GM18507 (cell line): ENCODE data around the gene LYRM4.

Experiments
- DNase-seq: peaks from one replicate; pipeline ENCODE4 v3.0.0; 2011; ENCODE audit warnings: low read depth; ENCODE audit not compliant: insufficient read length; ENCODE audit errors: extremely low spot score
- FAIRE-seq: peaks from 2 replicates; lab custom pipeline; 2011; peaks lifted over from hg19 to GRCh38; lab: Jason Lieb, UNC

The LYRM4 gene

DNA sequence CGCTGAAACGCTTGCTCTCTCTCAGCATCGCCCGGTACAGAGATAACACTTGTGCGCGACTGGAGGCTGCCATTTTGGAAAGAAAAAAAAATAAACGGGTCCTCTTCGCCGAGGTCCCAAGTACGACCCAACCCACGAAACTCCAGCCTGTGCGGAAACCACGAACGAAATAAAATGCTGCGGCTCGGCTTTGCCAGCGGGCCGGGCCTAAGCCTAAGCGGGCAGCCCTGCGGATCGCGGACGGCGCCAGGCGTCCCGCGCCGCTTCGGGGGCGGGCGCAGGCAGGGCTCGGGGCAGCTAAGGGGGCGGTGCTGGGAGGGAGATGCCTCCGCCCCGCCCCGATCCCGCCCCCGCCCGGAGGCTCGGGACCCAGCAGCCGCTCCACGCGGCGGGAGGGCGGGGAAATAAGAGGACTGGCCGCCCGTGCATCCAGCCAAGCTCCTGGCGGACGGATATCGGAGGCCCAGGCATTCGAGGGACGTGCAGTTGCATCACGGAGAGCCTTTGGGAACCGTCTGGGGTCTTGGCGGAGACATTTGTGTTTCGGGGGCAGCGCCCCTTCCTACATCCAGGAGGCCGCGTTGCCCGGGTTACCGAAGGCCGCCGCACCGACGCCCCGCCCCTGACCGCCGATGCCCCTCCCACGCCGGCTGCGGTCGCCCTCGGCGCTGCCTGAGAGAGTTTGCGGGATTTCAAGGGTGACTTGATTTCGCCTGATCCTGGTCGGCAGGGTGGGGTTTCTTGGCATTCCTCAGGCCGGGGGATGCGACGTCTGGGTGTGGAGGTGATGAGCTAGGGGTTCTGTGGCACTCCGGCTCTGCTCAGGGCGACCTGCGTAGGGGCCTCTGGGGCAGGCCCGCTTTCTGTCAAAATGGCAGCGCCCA is at the start of gene LYRM4, which contains the start of gene FARS2:
Gene LYRM4 (minus strand): TSS at position 290 of the 884 bp plus-strand sequence. CDS start 217 bp downstream, at position 73.
Gene FARS2 (plus strand): TSS at position 853 of the 884 bp plus-strand sequence.
- peak; percentile 86 for FAIRE-seq
- DNase-seq: peak; percentile 80

DNA sequence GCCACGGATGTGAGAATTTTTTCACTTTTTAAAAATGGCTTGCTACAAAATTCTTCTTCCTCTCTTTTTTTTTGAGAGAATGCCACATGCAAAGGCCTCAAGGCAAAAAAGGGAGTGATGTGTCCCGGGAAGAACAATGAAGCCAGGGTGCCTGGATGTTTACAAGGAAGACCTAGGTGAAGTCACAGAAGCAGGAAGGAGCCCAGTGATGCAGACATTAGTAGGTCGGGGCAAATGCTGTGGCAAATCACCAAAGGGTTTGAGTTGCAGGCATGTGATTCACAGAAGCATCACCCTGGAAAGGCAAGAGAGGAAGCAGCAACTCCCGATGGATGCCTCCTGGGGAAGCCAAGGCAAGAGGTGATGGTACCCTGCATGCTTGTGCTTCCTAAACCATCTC is 47.3 kb upstream of the LYRM4 start:
- DNase-seq: no peak
- no peak for FAIRE-seq

DNA sequence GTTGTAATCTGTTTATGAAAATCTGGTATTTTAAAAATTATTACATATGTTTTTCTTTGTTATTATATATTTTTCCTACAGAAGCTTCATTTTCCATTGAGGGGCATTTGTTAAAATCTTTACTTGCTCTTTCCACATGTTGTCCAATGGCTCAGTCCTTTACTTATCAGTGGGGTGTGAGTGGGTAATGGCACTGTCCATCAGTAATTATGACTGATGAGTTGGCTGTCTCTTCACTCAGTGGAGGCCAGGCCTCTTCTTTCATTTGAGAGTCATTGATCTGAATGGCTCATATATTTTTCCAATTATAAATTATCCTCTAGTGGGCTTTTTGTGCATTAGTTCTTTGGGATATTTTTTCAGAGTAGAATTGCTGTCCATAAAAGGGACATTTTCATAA is 46.3 kb upstream of the LYRM4 start:
- DNase-seq (no peak), FAIRE-seq (no peak)

DNA sequence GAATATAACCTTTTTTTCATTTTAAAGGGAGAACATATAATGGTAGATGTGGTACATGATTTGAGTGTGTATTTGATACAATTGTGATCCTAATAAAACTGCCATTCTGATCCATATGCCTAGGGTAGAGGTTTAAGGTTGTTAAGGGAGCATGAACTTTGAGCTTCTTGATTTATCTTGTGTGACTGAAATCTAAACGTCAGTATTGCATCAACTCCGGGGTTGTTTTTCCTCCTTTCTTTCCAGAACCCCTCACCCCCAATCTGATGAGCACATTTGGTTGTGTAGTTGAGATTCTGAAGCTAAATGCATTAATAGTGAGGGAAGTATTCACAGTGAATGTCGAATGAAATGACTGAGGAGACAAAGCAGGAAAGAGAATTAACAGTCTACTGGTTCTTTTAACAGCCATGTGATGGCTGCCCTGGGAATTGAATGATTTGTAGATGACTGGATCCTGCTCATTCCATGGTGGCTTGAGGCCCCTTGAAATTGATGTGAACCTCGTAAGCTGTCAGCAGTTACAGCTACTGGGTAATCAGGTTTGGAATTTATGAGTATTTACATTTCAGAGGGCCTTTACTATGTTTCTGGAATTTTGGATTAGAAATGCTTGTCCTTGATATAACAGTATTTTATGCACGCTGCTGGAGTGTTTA is 45.3 kb upstream of the LYRM4 start:
- no peak for DNase-seq
- FAIRE-seq: no peak

DNA sequence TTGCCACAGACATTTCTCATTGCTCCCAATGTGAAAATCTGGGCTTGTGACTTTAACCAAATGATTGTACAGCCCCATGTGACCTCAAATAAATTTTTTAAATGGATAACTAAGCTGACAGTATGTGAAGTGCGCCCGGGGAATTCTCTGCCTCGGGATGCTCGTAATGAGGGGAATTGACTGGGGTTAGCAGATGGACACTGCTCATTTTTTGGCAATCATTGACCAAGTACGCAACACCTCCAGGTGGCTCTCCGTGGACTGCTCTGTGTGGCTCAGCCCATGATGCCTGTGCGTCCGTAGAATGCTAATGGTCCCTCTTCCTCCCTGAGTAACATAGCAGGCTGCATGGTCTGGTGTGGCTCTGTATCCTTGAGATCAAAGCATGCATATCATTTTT is 42.9 kb upstream of the LYRM4 start:
- DNase-seq (no peak), FAIRE-seq (no peak)

DNA sequence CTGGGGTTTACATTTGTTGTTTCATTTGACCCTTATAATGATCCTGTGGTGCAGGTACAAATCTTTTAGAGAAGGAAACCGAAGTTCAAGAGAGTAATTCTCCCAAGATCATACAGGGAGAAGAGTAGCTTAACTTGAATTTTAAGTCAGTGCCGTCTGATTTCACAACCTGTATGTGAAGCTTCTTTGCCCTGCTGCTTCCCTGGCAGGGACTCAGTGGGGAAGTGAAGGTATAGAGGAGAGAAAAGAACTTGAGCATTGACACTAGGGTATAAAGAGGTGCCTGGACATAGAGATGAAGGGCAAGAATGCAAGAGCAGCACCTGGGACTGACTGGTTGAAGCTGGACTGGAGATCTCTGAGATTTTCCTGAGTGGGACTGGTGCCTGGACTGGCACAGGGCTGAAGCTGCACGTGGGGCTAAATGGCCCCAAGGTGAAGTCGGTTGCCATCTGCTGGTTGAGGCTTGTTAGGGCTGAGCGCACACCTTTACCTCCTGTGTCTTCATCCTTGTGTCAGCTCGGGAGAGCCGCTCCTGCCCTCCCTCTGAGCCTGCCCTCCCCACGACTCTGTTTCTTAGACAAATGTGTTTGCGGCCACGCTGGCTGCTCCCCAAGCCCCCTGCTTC is 42.4 kb upstream of the LYRM4 start:
- FAIRE-seq: peak; percentile 87
- DNase-seq: peak; percentile 47

DNA sequence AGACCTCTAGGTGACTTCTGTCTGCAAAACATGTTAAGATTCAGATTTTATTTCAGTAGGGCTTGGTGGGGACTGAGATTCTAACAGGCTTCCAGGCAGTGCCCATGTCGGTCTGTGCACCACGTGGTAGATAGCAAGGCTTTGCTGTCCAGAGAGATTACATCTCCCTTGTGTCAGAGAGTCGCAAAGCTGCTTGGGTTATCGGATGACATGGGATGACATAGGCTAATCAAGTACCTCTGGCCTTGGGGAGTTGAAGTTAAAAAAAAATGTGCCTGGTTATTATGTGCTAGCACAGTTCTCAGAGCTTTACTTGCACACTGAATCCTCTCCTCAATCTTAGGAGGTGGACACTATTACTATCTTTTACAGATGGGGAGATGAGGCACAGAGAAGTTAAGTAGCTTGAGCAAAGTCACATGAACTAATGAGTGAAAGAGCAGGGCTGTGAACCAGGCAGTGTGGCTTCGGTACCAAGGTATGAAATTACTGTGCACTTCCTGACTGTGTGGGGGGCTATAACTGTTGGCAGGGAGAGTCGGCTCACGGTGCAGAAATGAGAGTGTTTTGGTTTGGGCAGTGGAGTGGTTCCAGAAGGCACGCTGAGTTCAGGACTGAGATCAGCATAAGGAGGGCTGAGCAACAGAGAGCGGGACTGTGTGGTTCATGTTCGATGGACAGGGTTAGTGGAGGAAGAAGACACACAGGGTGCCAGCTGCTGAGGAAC is 41.6 kb upstream of the LYRM4 start:
- DNase-seq: peak; percentile 44
- FAIRE-seq: peak; percentile 87

DNA sequence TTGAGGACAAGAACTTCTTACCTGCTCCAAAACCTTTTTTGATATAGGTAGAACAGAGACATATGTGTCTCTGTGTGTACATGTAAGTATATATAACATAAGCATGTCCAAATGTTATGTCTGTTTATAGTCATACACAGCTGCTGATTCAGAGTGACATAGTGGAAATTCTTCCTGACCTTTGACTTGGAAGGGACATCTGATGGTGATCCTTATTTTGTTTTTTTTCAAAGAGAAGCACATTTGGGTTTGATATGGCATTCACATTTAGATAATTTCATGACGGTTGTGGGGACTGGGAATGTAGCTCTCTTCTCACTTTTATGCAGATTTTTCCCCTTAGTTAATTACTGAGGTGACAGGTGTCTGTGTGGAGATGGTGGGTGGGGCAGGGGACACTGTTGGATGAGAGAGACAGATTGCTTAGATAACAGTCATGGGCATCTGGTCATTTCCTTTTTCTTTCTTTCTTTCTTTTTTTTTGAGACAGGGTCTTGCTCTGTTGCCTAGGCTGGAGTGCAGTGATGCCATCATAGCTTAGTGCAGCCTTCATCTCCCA is 39.5 kb upstream of the LYRM4 start:
- no peak for DNase-seq
- no peak for FAIRE-seq

DNA sequence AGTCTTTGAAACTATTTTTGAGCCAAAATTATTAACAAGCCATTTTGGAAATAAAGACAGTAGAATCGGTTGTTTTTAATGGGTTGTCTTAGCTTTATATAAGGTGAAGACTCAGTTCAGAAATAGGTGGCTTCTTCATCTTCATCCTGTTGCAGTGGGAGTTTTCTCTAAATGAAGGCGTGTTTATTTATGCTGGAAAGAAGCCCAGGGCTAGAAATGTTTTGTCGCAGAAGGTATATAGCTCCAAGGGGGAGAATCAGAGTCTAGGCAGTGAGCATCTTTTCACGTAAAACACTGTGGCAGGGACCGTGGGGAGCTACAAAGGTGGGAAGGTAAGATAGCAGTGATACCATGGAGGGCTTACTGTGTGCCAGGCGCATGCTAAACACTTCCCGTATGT is 34.9 kb upstream of the LYRM4 start:
- DNase-seq (no peak), FAIRE-seq (no peak)

DNA sequence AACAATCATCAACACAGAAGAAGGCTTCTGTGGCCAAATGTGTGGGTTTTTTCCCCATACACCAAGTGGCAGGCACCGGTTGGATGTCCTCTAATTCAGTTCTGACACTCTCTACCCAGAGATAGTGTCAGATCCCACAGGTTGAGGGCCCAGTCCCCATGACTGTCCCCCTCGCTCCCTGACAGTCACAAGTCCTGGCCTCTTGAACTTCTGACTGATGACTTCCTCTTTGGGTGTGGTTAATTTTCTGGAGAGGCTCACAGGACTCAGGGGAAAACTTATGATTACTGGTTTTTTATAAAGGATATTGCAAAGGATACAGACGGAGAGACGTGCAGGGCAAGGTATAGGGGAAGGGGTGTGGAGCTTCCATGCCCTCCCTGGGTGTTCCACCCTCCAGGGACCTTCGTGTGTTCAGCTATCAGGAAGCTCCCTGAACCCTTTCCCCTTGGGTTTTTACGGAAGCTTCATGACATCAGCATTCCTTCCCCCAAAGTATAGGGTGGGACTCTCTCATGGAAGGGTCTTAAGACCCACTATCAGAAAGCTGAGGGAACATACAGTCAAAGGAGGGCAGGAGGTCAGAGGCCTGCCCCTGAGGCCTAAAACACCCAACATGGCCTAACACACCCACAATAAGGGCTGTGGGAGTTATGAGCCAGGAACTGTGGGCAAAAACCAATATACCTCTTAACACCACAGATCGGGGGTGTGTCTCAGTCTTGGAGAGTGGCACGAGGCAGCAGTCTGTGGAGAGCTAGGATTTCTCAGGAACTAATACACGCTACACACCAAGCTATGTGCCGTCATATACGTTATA is 33.9 kb upstream of the LYRM4 start:
- FAIRE-seq: no peak

DNA sequence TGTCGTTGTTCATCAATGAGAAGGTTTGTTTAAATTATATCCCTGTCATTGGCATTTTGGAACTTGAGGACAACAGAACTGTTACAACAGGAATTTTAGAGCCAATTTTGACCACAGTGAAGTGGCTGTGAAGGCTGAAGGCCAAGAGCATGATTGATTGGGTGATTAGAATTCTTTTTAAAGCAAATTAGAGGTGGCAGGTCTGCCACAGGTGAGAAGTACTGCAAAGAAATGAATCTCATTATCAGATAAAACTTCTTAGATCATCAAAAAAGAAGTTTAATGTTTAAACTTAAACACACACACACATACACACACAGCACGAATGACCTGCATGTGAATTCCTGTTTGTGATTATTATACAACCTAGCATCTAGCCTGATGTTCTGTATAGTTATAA is 32.9 kb upstream of the LYRM4 start:
- FAIRE-seq: no peak
- no peak for DNase-seq

More for the DNA sequence above, 33.9 kb upstream of the LYRM4 start:
- DNase-seq: no peak

DNA sequence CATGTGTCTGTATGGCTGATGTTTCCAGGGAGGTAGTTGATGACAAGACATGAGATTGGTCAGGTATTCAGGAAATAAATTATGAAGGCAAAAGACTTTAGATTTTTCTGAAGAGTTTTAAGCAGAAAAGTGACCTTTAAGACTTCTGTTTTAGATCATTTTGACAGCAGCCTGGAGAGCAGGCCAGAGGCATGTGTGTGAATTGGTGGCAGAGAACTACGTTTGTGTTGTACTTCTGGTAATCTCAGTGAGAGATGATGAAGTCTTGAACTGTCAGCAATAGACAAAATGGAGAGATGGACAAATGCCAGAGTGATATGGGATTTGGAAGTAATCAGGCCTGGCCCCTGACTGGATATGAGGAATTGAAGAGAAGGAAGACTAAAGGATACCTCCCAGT is 31.4 kb upstream of the LYRM4 start:
- FAIRE-seq: no peak
- no peak for DNase-seq

DNA sequence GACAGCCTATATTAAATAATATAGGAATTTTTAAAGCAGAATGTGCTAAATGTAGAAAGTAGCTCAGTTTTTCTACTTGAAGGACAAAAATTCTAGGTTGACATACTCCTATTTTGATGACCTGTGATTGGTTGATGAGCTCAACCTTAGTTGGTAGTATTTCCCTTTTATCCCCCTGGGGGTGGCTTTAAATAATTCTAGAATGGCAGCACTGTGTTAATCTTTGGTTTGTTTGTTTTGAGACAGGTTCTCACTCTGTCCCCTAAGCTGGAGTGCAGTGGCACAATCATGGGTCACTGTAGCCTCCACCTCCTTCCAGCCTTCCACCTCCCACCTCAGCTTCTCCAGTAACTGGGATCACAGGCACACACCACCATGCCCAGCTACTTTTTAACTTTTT is 29.8 kb upstream of the LYRM4 start:
- peak; percentile 51 for FAIRE-seq
- DNase-seq: no peak

DNA sequence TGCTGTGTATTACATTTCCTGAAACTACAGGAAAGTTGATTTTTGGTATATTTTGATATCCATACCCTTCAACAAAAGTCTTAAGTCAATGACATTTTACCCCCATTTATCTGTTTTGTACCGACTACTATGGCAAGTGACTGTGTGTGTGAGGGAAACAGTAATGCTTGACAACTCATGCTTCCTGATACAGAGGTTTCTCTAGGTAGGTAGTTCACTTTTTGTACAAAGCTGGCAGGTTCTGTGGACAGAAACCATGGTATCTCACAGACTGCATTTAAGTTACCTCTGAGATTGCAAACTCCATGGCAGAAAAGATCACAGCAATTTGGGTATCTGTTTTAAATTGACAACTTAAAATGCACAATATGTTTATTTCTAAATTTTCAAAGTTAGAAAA is 29.3 kb upstream of the LYRM4 start:
- DNase-seq (no peak), FAIRE-seq (no peak)

DNA sequence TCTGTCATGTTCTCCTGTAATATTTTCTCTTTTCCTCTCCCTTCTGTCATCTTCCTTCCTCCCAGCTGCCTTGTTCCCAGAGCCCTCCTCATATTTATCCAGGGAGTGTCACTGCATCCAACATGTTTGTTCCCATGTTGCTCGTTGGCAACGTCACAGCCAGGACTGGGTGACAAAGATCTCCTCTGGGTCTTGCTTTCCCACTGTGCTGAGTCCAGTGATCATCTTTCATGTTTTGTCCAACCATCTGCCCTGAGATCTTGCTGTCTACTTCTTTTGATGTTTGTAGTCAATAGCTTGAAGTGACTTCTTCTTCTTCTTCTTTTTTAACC is 27.2 kb upstream of the LYRM4 start:
- DNase-seq (no peak), FAIRE-seq (no peak)

DNA sequence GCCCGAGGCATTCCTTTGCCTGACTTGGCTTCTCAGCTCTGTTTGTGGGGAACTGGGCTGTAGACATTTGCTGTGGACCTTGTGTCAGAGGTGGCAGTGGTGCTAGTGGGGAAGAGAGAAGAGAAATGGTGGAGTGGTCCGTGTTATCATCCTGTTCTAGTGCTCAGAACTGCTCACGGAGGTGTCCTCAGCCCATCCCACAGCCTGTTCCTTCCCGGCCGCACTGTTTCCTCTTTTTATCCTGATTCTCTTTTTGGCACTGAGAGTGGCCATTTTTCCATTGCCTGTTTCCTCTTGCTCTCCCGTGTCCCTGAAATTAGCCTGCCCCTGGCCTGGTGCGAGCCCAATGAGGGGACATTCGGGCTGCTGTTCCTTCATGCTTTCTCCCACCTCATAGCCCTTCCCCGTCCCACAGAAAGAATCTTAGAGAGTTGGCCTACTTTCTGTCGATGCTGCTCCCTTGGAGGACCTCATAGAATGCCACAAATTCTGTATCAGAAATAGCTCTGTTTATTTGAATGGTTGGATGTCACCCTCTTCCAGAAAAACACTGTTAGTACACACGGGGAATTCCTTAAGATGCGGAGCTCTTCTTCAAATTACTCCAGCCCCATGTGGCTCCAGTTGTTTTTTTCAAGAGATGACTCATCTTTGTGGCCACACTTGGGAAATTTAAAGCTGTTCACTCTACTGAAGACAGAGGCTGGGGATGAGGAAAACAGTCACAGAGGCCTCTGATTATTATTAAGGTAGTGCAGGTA is 26.6 kb upstream of the LYRM4 start:
- peak; percentile 24 for FAIRE-seq

DNA sequence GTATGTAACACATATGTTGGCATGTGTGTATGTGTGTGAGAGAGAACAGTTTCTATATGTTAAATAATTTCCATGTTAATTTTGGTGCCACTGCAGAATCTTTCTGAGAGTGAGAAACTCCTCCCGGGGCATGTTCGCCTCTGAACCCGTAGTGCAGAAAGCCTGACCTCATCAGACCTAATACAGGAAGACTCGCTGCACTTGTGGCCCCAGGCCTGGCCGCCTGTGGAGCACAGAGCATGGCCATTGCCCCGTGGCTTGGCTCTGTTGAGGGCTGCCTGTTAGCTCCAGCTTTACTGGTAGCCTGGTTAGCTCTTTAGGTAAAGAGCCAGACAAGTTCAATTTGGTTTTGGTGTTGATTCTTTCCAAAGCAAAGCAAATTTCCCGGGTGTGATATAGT is 26.0 kb upstream of the LYRM4 start:
- no peak for FAIRE-seq

More for the DNA sequence above, 26.6 kb upstream of the LYRM4 start:
- DNase-seq: no peak

DNA sequence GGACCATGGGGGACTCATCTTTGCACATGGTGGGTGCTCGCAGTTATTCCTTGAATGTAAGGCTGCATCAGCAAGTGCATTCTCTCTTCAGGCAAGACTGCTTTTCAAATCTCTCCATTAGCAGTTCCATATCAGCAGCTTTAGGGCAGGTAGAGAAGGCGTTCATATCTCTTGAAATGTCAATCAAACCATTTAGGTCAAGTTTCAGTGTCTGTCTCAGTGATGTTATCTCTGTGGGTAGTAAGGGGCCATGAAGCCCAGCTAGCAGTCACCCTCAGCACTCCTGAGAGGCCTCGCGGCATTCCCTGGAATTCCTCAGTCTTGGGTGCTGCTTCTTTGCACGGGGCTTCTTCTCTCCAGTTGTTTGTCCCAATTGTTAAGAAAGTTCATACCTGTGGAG is 24.8 kb upstream of the LYRM4 start:
- no peak for DNase-seq
- no peak for FAIRE-seq

More for the DNA sequence above, 26.0 kb upstream of the LYRM4 start:
- DNase-seq: no peak
